GM18861 (cell line): ENCODE data around the gene IL4I1.
A peak's percentile ranks its signal among the peaks of the same experiment; 100 is the strongest.

Source experiments
- ATAC-seq: cut with Tn5 transposase; IDR thresholded peaks from one replicate; pipeline ENCODE4 v1.9.1; 2021; ENCODE audit not compliant: unreplicated experiment

The IL4I1 gene

GRCh38 chr19:49879243-49879963 lies 17.3 kb downstream of the IL4I1 start:
- ATAC-seq = no peak

- ATAC-seq = no peak
Observed at GRCh38 chr19:49878744-49879070, 18.0 kb downstream of the IL4I1 start.

GRCh38 chr19:49877879-49878743 lies 18.6 kb downstream of the IL4I1 start:
- peak; percentile 27 for ATAC-seq

GRCh38 chr19:49877020-49877878 lies 19.4 kb downstream of the IL4I1 start, which contains the start of the genes AKT1S1 and TBC1D17:
Gene AKT1S1, minus strand, starts transcription at chr19:49877355. Its CDS starts 4,060 bp downstream, at chr19:49873295.
Gene TBC1D17, plus strand, starts transcription at chr19:49877702. Its CDS starts 22 bp downstream, at chr19:49877724.
- ATAC-seq = peak; percentile 50

- peak; percentile 36 for ATAC-seq
Observed at GRCh38 chr19:49876422-49877019, 20.2 kb downstream of the IL4I1 start.

- ATAC-seq = no peak
Observed at GRCh38 chr19:49875857-49876421, 20.7 kb downstream of the IL4I1 start.

GRCh38 chr19:49875177-49875576 lies 21.5 kb downstream of the IL4I1 start:
- ATAC-seq = no peak

- no peak for ATAC-seq
Observed at GRCh38 chr19:49874503-49875157, 22.1 kb downstream of the IL4I1 start.

- no peak for ATAC-seq
Observed at GRCh38 chr19:49873834-49874233, 22.9 kb downstream of the IL4I1 start.

- ATAC-seq = no peak
Observed at GRCh38 chr19:49873129-49873521, 23.6 kb downstream of the IL4I1 start.

- ATAC-seq = no peak
Observed at GRCh38 chr19:49872245-49873128, 24.2 kb downstream of the IL4I1 start.

GRCh38 chr19:49871349-49871985 lies 25.2 kb downstream of the IL4I1 start:
- ATAC-seq = no peak

GRCh38 chr19:49870309-49870901 lies 26.3 kb downstream of the IL4I1 start:
- ATAC-seq = no peak

GRCh38 chr19:49869484-49870308 lies 27.0 kb downstream of the IL4I1 start:
- peak; percentile 69 for ATAC-seq

- no peak for ATAC-seq
Observed at GRCh38 chr19:49869009-49869483, 27.6 kb downstream of the IL4I1 start.

- ATAC-seq = peak; percentile 28
Observed at GRCh38 chr19:49866933-49867782, 29.5 kb downstream of the IL4I1 start, which contains the start of gene PNKP. Gene PNKP, minus strand, starts transcription at chr19:49867576. Its CDS starts 372 bp downstream, at chr19:49867204.
